ENCODE measurements around the gene PEX10. TPM values are rescaled to one million over a fixed set of nuclear protein-coding genes. Genes with fewer than 3 reads are reported as not detected.
"Not testable (repeated sequence)": the region's sequence is repeated elsewhere in the genome, so short reads cannot be mapped to it uniquely, and the experiment has no call there.

PEX10 gene
- 10 to 100 TPM; 20.8 to 33.3 (median 23.9) TPM for total RNA-seq

GRCh38 chr1:2412395-2412772 is at the start of gene PEX10:
TSS of gene PEX10 (minus strand) at chr1:2412564. CDS start at chr1:2412502, 62 bp downstream.
- DNase-seq (ENCODE audit: low spot score) (peak; percentile 91), ATAC-seq (ENCODE audit: low FRiP score) (peak; percentile 94)
- TF ChIP-seq CTCF (IDR thresholded peaks at IDR 0.05), result no peak

GRCh38 chr1:2460996-2461751 is 48.8 kb upstream of the PEX10 start:
- no peak for ATAC-seq (ENCODE audit: low FRiP score)
- no peak for TF ChIP-seq CTCF (IDR thresholded peaks at IDR 0.05)
- no peak for DNase-seq (ENCODE audit: low spot score)

GRCh38 chr1:2460203-2460602 is 47.8 kb upstream of the PEX10 start:
- no peak for ATAC-seq (ENCODE audit: low FRiP score)
- no peak for DNase-seq (ENCODE audit: low spot score)
- TF ChIP-seq CTCF (IDR thresholded peaks at IDR 0.05), result no peak

- ATAC-seq (ENCODE audit: low FRiP score) (no peak), DNase-seq (ENCODE audit: low spot score) (no peak)
- TF ChIP-seq CTCF (IDR thresholded peaks at IDR 0.05), result no peak
These were observed 47.4 kb upstream of the PEX10 start for GRCh38 chr1:2459757-2460156.

- DNase-seq (ENCODE audit: low spot score); ATAC-seq (ENCODE audit: low FRiP score): not testable (repeated sequence)
These were observed 46.9 kb upstream of the PEX10 start for GRCh38 chr1:2459102-2459753.

GRCh38 chr1:2458687-2459086 is 46.3 kb upstream of the PEX10 start:
- DNase-seq (ENCODE audit: low spot score) (no peak), ATAC-seq (ENCODE audit: low FRiP score) (no peak)
- no peak for TF ChIP-seq CTCF (IDR thresholded peaks at IDR 0.05)

- no peak for DNase-seq (ENCODE audit: low spot score)
- TF ChIP-seq CTCF (IDR thresholded peaks at IDR 0.05), result no peak
- ATAC-seq (ENCODE audit: low FRiP score), result no peak
These were observed 45.1 kb upstream of the PEX10 start for GRCh38 chr1:2457444-2457843.

Measured in omental fat pad (tissue), 4 donors.